ENCODE results near the gene TIMM21.

The TIMM21 gene

GRCh38 chr18:74154716-74155115 is 6.4 kb downstream of the TIMM21 start:
- Histone ChIP-seq H2BK5ac (ENCODE audit: low read depth, low read length, poor library complexity, severe bottlenecking) (no peak overlapping the region), H3K27ac (ENCODE audit: low read length, poor library complexity, severe bottlenecking) (no peak overlapping the region), H3K9me3 (ENCODE audit: control insufficient read depth, low read length) (no peaks in the 10 kb centered on the region), H2BK120ac (ENCODE audit: low read depth, low read length) (no peak overlapping the region), H4K8ac (ENCODE audit: low read length) (no peak overlapping the region), H2AK5ac (ENCODE audit: low read length, severe bottlenecking) (no peak overlapping the region), H2AFZ (ENCODE audit: low read depth, low read length) (no peak overlapping the region), H3K79me1 (replicated peaks; ENCODE audit: low read length, poor library complexity, severe bottlenecking) (peaks cover 40% of the 10 kb centered on the region), H4K91ac (ENCODE audit: low read length) (no peak overlapping the region), H3K4me1 (ENCODE audit: control insufficient read depth, insufficient read depth, low read depth, low read length) (peaks cover 6% of the 10 kb centered on the region), H2BK12ac (ENCODE audit: low read length in 2 of 2) (no peak overlapping the region), H3K23ac (ENCODE audit: low read length in 2 of 2) (no peak overlapping the region), H3K4me2 (ENCODE audit: low read length, poor library complexity, severe bottlenecking) (no peak overlapping the region), H3K14ac (ENCODE audit: low read length in 2 of 2) (no peak overlapping the region), H3K4ac (ENCODE audit: low read depth in 1 of 2, low read length in 2 of 2) (no peak overlapping the region), H3K36me3 (ENCODE audit: control insufficient read depth in 1 of 2, insufficient read depth in 2 of 2, low read depth in 1 of 2, low read length in 2 of 2) (peaks cover 15 to 68% of the 10 kb centered on the region in 2 experiments), H3K4me3 (ENCODE audit: insufficient read depth in 1 of 2, low read depth in 1 of 2, low read length in 2 of 2) (no peak overlapping the region), H3K18ac (ENCODE audit: low read depth in 1 of 2, low read length in 2 of 2) (no peak overlapping the region), H3K9ac (ENCODE audit: low read length) (no peak overlapping the region), H3K27me3 (ENCODE audit: control insufficient read depth in 1 of 2, insufficient read depth in 1 of 2, low read length in 2 of 2) (no peaks in the 10 kb centered on the region), H2BK15ac (ENCODE audit: low read depth, poor library complexity, severe bottlenecking) (no peak overlapping the region)
- no peak for DNase-seq
- WGBS: 93% methylated on average over 4 of the region's 4 CpGs

- no peak overlapping the region for H3K9ac ChIP-seq (ENCODE audit: low read length)
- no peak overlapping the region for H3K4me2 ChIP-seq (ENCODE audit: low read length, poor library complexity, severe bottlenecking)
- no peak for DNase-seq
- no peak overlapping the region for H2AFZ ChIP-seq (ENCODE audit: low read depth, low read length)
- no peak overlapping the region for H2BK120ac ChIP-seq (ENCODE audit: low read depth, low read length)
- no peaks in the 10 kb centered on the region for H3K27me3 ChIP-seq (ENCODE audit: control insufficient read depth in 1 of 2, insufficient read depth in 1 of 2, low read length in 2 of 2)
- H3K23ac ChIP-seq (ENCODE audit: low read length in 2 of 2): no peak overlapping the region
- no peak overlapping the region for H3K4ac ChIP-seq (ENCODE audit: low read depth in 1 of 2, low read length in 2 of 2)
- H2BK5ac ChIP-seq (ENCODE audit: low read depth, low read length, poor library complexity, severe bottlenecking): no peak overlapping the region
- H3K36me3 ChIP-seq (ENCODE audit: control insufficient read depth in 1 of 2, insufficient read depth in 2 of 2, low read depth in 1 of 2, low read length in 2 of 2): peaks cover 17 to 67% of the 10 kb centered on the region in 2 experiments
- H3K79me1 ChIP-seq (replicated peaks; ENCODE audit: low read length, poor library complexity, severe bottlenecking): peaks cover 39% of the 10 kb centered on the region
- H3K18ac ChIP-seq (ENCODE audit: low read depth in 1 of 2, low read length in 2 of 2): no peak overlapping the region
- no peak overlapping the region for H4K91ac ChIP-seq (ENCODE audit: low read length)
- no peak overlapping the region for H3K4me3 ChIP-seq (ENCODE audit: insufficient read depth in 1 of 2, low read depth in 1 of 2, low read length in 2 of 2)
- no peak overlapping the region for H4K8ac ChIP-seq (ENCODE audit: low read length)
- H3K9me3 ChIP-seq (ENCODE audit: control insufficient read depth, low read length): no peaks in the 10 kb centered on the region
- H2BK15ac ChIP-seq (ENCODE audit: low read depth, poor library complexity, severe bottlenecking): no peak overlapping the region
- no peak overlapping the region for H3K14ac ChIP-seq (ENCODE audit: low read length in 2 of 2)
- 100% methylated on average over 1 of the region's 4 CpGs for WGBS
- no peak overlapping the region for H2BK12ac ChIP-seq (ENCODE audit: low read length in 2 of 2)
- no peak overlapping the region for H3K27ac ChIP-seq (ENCODE audit: low read length, poor library complexity, severe bottlenecking)
- peaks cover 4% of the 10 kb centered on the region for H3K4me1 ChIP-seq (ENCODE audit: control insufficient read depth, insufficient read depth, low read depth, low read length)
- no peak overlapping the region for H2AK5ac ChIP-seq (ENCODE audit: low read length, severe bottlenecking)
Measured at GRCh38 chr18:74155276-74155675, 7.0 kb downstream of the TIMM21 start.

DNA sequence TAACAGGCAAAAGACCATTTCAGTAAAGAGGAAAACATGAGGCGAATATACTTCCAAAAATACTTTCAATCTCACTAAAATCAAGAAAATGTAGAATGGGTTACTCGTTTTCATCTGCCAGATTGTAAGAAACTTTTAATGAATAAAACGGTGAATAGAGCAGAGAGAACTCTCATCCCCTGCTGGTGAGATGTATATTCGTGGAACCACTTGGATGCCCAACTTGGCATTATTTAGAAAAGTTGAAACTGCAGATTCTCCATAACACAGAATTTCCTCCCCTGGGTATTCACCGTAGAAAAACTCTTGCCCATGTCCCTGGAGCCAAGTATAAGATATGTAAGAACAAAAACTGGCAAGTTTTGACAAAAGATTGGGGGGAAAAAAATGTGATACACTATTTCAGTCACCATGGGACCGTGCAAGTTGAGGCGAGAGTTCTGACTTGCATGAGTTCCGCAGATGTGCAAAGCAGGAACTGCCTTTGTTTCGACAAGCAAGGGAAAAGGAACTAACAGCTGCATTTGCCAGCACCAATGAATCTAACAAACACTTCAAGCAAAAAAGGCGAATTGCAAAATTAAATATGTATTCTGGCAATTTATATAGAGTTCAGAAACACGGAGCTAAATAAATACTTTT is 14.8 kb downstream of the TIMM21 start:
- DNase-seq: no peak
- H2AFZ ChIP-seq (ENCODE audit: low read depth, low read length): no peak overlapping the region
- no peak overlapping the region for H3K23ac ChIP-seq (ENCODE audit: low read length in 2 of 2)
- H4K8ac ChIP-seq (ENCODE audit: low read length): no peak overlapping the region
- H2BK15ac ChIP-seq (ENCODE audit: low read depth, poor library complexity, severe bottlenecking): no peak overlapping the region
- peaks cover 0 to 11% of the 10 kb centered on the region in 2 experiments for H3K27me3 ChIP-seq (ENCODE audit: control insufficient read depth in 1 of 2, insufficient read depth in 1 of 2, low read length in 2 of 2)
- peaks cover 9 to 32% of the 10 kb centered on the region in 2 experiments for H3K36me3 ChIP-seq (ENCODE audit: control insufficient read depth in 1 of 2, insufficient read depth in 2 of 2, low read depth in 1 of 2, low read length in 2 of 2)
- H3K4me1 ChIP-seq (ENCODE audit: control insufficient read depth, insufficient read depth, low read depth, low read length): no peaks in the 10 kb centered on the region
- no peak overlapping the region for H3K14ac ChIP-seq (ENCODE audit: low read length in 2 of 2)
- no peak overlapping the region for H4K91ac ChIP-seq (ENCODE audit: low read length)
- 89% methylated on average over 10 of the region's 11 CpGs for WGBS
- no peak overlapping the region for H3K4me2 ChIP-seq (ENCODE audit: low read length, poor library complexity, severe bottlenecking)
- H3K4ac ChIP-seq (ENCODE audit: low read depth in 1 of 2, low read length in 2 of 2): no peak overlapping the region
- H3K79me1 ChIP-seq (replicated peaks; ENCODE audit: low read length, poor library complexity, severe bottlenecking): no peaks in the 10 kb centered on the region
- no peak overlapping the region for H2AK5ac ChIP-seq (ENCODE audit: low read length, severe bottlenecking)
- H2BK120ac ChIP-seq (ENCODE audit: low read depth, low read length): no peak overlapping the region
- no peak overlapping the region for H3K27ac ChIP-seq (ENCODE audit: low read length, poor library complexity, severe bottlenecking)
- H3K4me3 ChIP-seq (ENCODE audit: insufficient read depth in 1 of 2, low read depth in 1 of 2, low read length in 2 of 2): no peak overlapping the region
- no peak overlapping the region for H2BK5ac ChIP-seq (ENCODE audit: low read depth, low read length, poor library complexity, severe bottlenecking)
- H2BK12ac ChIP-seq (ENCODE audit: low read length in 2 of 2): no peak overlapping the region
- H3K9ac ChIP-seq (ENCODE audit: low read length): no peak overlapping the region
- H3K9me3 ChIP-seq (ENCODE audit: control insufficient read depth, low read length): no peaks in the 10 kb centered on the region
- no peak overlapping the region for H3K18ac ChIP-seq (ENCODE audit: low read depth in 1 of 2, low read length in 2 of 2)

DNA sequence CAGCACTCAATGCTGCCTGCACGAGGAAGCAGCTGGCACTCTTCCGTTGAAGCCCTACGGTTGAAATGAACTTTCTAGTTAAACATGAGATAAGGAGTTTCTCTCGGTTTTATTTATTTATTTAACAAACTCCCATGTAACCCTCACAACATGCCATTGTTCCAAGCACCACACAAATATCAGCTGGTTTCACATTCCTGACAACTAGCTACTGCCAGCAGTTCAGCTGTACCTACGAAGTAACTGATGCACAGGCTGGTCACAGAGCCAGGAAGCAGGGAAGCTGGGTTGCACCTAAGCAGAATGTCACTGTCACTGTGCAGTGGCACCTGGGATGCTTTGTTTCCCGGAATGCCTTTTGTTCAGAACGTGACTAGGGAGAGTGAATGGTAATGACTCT is 18.1 kb downstream of the TIMM21 start:
- H3K4me2 ChIP-seq (ENCODE audit: low read length, poor library complexity, severe bottlenecking): no peak overlapping the region
- no peak overlapping the region for H4K8ac ChIP-seq (ENCODE audit: low read length)
- H3K27ac ChIP-seq (ENCODE audit: low read length, poor library complexity, severe bottlenecking): no peak overlapping the region
- H3K18ac ChIP-seq (ENCODE audit: low read depth in 1 of 2, low read length in 2 of 2): no peak overlapping the region
- H2AK5ac ChIP-seq (ENCODE audit: low read length, severe bottlenecking): no peak overlapping the region
- H3K23ac ChIP-seq (ENCODE audit: low read length in 2 of 2): no peak overlapping the region
- H4K91ac ChIP-seq (ENCODE audit: low read length): no peak overlapping the region
- H3K79me1 ChIP-seq (replicated peaks; ENCODE audit: low read length, poor library complexity, severe bottlenecking): no peaks in the 10 kb centered on the region
- no peak overlapping the region for H3K9ac ChIP-seq (ENCODE audit: low read length)
- no peak overlapping the region for H2AFZ ChIP-seq (ENCODE audit: low read depth, low read length)
- no peak overlapping the region for H2BK120ac ChIP-seq (ENCODE audit: low read depth, low read length)
- H3K27me3 ChIP-seq (ENCODE audit: control insufficient read depth in 1 of 2, insufficient read depth in 1 of 2, low read length in 2 of 2): peaks cover 0 to 26% of the 10 kb centered on the region in 2 experiments
- H3K36me3 ChIP-seq (ENCODE audit: control insufficient read depth in 1 of 2, insufficient read depth in 2 of 2, low read depth in 1 of 2, low read length in 2 of 2): peaks cover 0 to 2% of the 10 kb centered on the region in 2 experiments
- H2BK5ac ChIP-seq (ENCODE audit: low read depth, low read length, poor library complexity, severe bottlenecking): no peak overlapping the region
- DNase-seq: no peak
- no peak overlapping the region for H3K4me3 ChIP-seq (ENCODE audit: insufficient read depth in 1 of 2, low read depth in 1 of 2, low read length in 2 of 2)
- H3K4ac ChIP-seq (ENCODE audit: low read depth in 1 of 2, low read length in 2 of 2): no peak overlapping the region
- H3K9me3 ChIP-seq (ENCODE audit: control insufficient read depth, low read length): no peaks in the 10 kb centered on the region
- no peak overlapping the region for H2BK12ac ChIP-seq (ENCODE audit: low read length in 2 of 2)
- no peak overlapping the region for H3K14ac ChIP-seq (ENCODE audit: low read length in 2 of 2)
- H3K4me1 ChIP-seq (ENCODE audit: control insufficient read depth, insufficient read depth, low read depth, low read length): no peaks in the 10 kb centered on the region
- 80% methylated on average over 7 of the region's 7 CpGs for whole genome bisulfite sequencing
- no peak overlapping the region for H2BK15ac ChIP-seq (ENCODE audit: low read depth, poor library complexity, severe bottlenecking)

All from mesenchymal stem cell (in vitro differentiated cells and primary cell).